Stomach (tissue), 4 donors: Measurements from ENCODE around the gene TMEM131.
"Not testable (repeated sequence)": the region's sequence is repeated elsewhere in the genome, so short reads cannot be mapped to it uniquely, and the experiment has no call there.

Experiments used
- POLR2A ChIP-seq, 4 donors: fragments of 450-650 bp; IDR thresholded peaks; one replicate each; pipeline ENCODE4 v1.6.1; 2016; ENCODE audit warnings: antibody characterized with exemption in 4 of 4, control low read depth in 2 of 4, mild to moderate bottlenecking in 1 of 4, moderate library complexity in 1 of 4
- POLR2AphosphoS5 ChIP-seq, 3 donors: sonication (generic); formaldehyde crosslinking; IDR thresholded peaks; one replicate each; pipeline ENCODE4 v1.6.1; 2016; ENCODE audit warnings: antibody characterized with exemption in 3 of 3

DNA sequence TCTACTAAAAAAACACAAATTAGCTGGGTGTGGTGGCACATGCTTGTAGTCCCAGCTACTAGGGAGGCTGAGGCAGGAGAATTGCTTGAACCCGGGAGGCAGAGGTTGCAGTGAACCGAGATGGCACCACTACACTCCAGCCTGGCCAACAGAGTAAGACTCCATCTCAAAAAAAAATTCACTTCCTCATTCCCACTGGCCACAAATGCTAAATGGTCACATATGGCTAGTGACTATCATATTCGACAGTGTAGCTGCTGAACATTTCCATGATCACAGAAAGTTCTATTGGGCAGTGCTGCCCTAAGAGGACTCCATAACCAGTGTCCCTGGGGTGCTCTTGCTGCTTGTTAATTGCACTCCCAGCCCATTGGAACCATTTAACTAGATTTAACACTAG, 26.3 kb upstream of the TMEM131 start:
- not testable (repeated sequence) for TF ChIP-seq POLR2A, POLR2AphosphoS5 (IDR thresholded peaks at IDR 0.05)
